NB4 (cell line): ENCODE measurements around the gene LRRC42.

Experiments
- CTCF ChIP-seq: IDR thresholded peaks from one replicate; pipeline ENCODE4 v1.5.1; 2012; ENCODE audit warnings: low read depth, low read length
- MAX ChIP-seq: IDR thresholded peaks from 2 replicates; pipeline ENCODE4 v1.6.1; 2011; ENCODE audit warnings: low read depth, low read length
- MYC ChIP-seq: IDR thresholded peaks from 2 replicates; pipeline ENCODE4 v1.6.1; 2011; ENCODE audit warnings: low read depth, low read length
- POLR2A ChIP-seq: IDR thresholded peaks from 2 replicates; pipeline ENCODE4 v1.6.1; 2011; ENCODE audit warnings: mild to moderate bottlenecking; ENCODE audit not compliant: insufficient read length; ENCODE audit errors: extremely low read depth

DNA sequence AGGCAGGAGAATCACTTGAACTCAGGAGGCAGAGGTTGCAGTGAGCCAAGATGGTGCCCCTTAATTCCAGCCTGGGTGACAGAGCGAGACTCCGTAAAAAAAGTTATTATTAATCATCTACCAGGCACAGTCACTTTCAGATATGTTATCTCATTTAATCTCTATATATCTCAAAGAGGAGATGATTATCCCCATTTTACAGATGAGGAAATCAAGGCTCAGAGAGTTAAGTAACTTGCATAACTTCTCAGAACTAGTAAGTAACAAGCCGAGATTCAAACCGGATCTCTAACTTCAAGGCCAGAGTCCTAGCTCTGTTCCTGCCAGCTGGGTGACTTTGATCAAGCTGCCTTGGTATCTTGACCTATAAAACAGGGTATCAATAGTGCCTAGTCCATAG is 34.7 kb upstream of the LRRC42 start:
- TF ChIP-seq MYC (no peak), CTCF (no peak), MAX (no peak), POLR2A (no peak)
